Measurements from ENCODE around the gene CHRNA4.

Gene CHRNA4

GRCh38 chr20:63362436-63363009, 1.4 kb upstream of the CHRNA4 start:
- DNase-seq: no peak

- DNase-seq: no peak
Observed at GRCh38 chr20:63361519-63362435, 628 bp upstream of the CHRNA4 start.

- no peak for DNase-seq
Observed at GRCh38 chr20:63359937-63360849, 956 bp downstream of the CHRNA4 start.

DNA sequence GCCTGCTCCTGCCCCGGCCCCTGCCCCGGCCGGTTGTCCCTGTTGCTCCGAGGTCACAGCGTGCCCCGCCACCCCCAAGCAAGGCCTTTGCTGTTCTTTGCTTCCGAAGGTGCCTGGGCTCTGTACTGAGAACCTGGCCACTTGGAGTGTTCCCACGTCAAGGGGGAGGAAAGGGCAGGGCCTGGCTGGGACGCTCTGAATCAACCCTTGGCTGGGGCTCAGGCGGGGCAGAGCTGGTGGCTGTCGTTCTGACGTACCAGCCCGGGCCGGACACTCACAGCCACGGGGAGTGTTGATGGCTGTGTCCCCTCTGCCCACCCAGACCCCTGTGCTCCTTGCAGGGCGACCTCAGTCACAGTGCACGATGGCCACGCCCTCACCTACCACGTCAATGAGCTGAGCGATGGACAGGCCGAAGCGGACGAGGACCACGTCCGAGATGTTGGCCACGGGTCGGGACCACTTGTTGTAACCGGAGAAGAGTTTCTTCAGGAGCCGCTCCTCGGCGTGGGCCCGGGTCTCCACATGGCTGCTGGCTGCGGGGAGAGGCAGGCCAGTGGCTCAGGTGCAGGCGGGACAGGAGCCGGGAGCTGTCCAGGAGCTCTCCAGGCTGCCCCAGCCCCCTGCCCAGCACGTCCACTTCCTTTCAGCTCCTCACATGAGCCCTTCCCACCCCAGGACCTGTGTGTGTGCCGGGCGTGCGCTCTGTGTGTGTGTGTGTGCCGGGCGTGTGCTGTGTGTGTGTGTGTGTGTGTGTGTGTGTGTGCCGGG, 1.8 kb downstream of the CHRNA4 start:
- DNase-seq: no peak

- no peak for DNase-seq
Observed at GRCh38 chr20:63357921-63358905, 2.9 kb downstream of the CHRNA4 start.

GRCh38 chr20:63356931-63357879, 3.9 kb downstream of the CHRNA4 start:
- no peak for DNase-seq

DNA sequence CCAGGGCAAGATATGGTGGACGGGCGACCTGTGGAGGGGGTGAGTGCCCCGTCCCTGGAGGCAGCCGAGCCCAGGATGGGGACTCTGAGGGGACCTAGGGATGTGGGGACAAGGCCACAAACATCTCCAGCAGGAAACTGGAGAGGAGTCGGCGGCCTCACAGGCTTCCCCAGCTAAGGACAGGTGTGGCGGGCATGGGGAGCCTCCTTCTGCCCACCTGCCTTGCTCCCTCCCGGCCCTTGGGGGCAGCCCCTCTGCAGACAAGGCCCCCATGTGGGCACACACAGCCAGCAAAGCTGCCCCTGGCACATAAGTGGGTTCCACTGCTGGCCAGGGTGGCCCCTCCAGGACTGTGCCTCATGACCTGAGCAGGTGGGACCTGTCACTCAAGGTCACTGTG, 4.6 kb downstream of the CHRNA4 start:
- no peak for DNase-seq

- no peak for DNase-seq
Observed at GRCh38 chr20:63355781-63356295, 5.3 kb downstream of the CHRNA4 start.

DNA sequence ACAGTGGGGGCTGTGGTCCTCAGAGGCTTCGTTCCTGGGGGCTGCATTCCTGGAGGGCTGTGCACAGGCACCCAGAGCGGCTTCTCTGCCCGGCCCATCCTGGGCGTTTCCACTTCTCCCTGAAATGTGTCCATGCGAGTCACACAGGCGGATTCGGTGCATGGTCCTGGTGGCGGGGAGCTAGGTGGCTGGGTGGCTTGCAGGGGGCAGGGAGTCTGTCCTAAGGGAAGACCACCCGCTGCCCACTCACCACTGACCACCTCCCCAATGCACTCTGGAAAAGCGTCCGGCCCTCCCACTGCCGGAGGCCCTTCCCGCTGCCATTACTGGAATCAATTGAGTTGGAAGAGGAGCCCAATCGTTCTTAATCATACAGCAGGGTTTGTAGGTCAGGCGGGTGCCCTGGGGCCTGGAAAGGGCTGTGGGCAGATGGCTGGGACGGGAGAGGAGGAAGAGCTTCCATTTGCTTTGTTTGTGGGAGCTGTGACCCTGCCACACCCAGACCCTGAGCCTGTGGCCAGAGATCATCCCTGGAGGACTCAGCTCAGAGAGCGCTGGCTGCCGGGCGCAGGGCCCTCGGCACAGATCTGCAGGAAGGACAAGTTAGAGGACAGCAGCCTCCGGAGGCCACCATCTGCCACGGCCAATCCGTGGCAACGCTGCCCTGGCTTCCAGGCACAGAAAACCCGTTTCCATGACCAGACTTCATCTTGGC, 6.4 kb downstream of the CHRNA4 start:
- no peak for DNase-seq

DNA sequence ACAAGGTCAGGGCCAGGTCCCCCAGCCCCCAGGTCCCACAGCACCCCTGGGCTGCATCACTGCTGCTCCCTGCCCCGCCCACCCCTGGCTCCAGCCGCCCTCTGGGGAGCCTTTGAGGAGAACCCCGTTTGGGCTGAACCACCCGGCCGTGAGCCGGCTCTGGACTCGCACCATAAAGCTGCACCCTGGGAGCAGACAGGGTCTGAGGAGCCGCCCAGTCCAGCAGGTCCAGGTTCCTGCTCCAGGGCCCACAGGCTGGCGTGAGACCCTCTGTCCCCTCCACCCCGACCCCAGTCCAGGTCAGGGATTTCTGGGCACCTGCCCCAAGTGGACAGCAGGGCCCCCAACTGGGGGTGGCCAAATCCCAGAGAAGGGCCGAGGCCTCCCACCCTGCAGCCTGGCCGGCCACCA, 8.3 kb downstream of the CHRNA4 start:
- DNase-seq: no peak

DNA sequence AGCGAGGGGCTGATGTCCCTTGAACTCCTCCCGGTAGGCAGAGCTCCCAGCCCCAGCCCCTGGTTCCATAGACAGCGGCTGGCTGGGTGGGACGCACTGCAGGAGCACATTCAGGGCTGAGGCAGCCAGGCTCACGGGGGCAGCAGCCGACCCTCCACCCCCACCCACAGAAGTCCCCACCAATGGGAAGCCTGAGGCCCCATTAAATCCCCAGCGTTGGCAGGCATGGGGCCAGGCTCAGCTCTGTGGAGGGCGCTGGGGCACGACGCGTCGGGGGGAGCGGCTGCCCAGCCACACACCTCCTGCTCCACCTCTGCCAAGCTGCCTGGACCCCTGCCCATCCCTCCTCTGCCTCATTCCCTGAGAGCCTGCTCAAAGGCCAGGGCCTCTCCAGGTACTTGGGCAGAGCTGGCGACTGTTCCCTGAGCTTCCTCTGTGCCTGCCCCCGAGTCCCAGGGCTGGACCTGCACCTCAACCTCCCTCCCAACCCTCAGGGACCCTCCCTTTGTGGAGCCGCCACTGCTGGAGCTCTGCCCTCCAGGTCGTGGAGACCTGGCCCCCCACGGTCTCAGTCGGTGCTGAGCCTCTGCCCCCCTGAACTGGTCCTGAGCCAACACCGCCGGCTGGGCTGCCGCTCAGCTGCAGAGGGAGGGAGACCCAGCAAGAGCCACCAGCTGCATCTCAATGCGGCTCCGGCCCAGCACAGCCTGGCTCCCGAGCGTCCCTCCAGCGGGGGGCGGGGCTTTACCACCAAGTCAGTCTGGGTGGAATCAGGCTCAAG, 9.1 kb downstream of the CHRNA4 start:
- DNase-seq: no peak

DNA sequence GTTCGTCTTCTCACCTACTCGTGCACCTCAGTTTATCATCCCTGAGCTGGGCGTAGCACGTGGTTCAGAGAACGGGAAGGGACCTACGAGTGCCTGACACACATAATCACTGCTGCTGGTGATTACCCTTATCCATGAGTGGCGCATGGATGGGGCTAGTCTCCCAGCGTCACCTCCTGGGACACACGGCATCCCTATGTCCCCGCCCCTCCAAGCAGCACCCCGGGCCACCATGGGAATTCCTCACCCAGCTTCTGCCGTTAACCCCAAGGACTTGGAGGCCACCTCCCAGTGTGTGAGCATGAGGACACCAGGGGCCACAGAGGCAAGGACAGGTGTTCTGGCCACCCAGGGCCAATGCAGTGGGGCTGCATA, 9.8 kb downstream of the CHRNA4 start:
- DNase-seq: no peak

DNA sequence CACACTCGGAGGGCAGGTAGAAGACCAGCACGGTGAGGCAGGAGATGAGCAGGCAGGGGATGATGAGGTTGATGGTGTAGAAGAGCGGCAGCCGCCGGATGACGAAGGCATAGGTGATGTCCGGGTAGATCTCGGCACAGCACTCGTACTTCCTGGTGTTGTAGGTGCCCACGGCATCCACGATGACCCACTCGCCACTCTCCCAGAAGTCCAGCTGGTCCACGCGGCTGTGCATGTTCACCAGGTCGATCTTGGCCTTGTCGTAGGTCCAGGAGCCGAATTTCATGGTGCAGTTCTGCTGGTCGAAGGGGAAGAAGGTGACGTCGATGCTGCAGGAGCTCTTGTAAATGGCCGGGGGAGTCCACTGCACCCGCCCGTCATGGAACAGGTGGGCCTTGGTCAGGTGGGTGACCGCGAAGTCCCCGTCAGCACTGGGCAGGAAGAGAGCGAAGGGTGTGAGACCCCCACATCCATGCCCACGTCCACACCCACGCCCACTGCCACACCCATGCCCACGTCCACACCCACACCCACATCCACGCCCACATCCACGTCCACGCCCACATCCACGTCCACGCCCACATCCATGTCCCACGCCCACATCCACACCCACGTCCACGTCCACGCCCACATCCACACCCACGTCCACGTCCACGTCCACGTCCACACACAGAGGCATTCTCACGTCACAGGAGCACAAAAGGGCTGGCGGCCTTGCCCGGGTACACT, 10.4 kb downstream of the CHRNA4 start:
- DNase-seq: no peak

DNA sequence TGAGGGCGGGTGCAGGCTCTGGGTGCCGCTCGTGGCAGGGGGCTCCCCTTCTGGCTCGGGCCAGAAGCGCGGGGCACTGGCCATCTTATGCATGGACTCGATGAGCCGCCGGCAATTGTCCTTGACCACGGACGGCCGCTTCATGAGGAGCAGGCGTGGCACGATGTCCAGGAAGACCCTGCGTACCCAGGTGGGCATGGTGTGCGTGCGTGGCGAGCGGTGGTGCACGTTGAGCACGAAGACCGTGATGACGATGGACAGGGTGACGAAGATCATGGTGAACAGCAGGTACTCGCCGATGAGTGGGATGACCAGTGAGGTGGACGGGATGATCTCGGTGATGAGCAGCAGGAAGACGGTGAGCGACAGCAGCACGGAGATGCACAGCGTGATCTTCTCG, 11.0 kb downstream of the CHRNA4 start:
- DNase-seq: no peak

- DNase-seq: no peak
Observed at GRCh38 chr20:63349516-63349895, 11.6 kb downstream of the CHRNA4 start.

DNA sequence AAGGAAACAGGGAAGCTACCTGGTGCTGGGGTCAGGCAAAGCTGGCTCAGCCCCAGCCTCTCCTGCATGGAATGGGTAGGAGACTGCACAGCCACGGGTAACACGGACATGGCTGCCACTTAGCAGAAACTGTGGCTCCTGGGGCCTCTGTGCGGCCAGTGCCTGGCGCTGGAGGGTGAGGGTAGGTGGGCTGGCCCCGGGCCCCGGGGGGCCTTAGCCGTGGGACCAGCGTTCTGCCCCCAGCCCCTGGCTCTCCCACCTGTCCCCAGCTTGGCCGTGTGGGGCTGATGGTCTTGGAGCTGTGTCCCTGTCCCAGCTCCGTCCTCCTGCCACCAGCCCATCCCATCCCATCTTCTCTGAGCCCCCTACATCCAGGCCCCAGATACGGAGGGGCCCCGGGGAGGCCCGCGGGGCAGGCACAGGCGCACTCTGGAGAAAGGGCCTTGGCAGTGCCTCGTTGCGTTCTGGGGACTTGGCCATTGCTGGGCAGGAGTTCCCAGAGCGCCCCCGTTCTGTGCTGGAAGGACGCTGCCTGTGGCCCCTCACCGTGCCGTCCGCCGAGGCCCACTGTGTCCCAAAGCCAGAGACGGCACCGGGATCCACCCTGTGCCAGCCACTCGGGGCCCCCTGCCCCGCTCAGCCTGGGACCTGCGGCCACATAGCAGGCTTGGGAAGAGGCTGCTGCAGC, 12.2 kb downstream of the CHRNA4 start:
- DNase-seq: no peak

All from activated CD4-positive, alpha-beta T cell treated with anti-CD3 and anti-CD28 coated beads, Interleukin-2, Interleukin-6, amounts not matched to agents 100 ng/mL and 50 ng/mL, durations not matched to agents 16 hours and 8 hours (primary cell).